H1 (cell line): ENCODE results near the gene EGR4.

Source experiments
- ASH2L ChIP-seq: fragments of 200-600, 300-600 bp; sonication (generic); IDR thresholded peaks from one replicate; pipeline ENCODE4 v1.7.1; 2017; ENCODE audit warnings: low read length
- ATF3 ChIP-seq: IDR thresholded peaks from 2 replicates; pipeline ENCODE4 v1.6.1; 2011; ENCODE audit warnings: low read depth, mild to moderate bottlenecking, low read length; ENCODE audit not compliant: insufficient read depth
- CBX8 ChIP-seq: fragments of 300-800, 300-1000 bp; sonication (generic); IDR thresholded peaks from 2 replicates; pipeline ENCODE4 v1.7.1; 2016; ENCODE audit warnings: low read depth, low read length, borderline replicate concordance
- CEBPB ChIP-seq: IDR thresholded peaks from 2 replicates; pipeline ENCODE4 v1.6.1; 2012; ENCODE audit warnings: low read depth, low read length
- CHD1 ChIP-seq: IDR thresholded peaks from 2 replicates; pipeline ENCODE4 v1.6.1; 2012; ENCODE audit warnings: low read depth, low read length, improper control_type of control experiment
- CHD7 ChIP-seq: fragments of 300-600 bp; sonication (generic); IDR thresholded peaks from 2 replicates; pipeline ENCODE4 v1.7.1; 2012; ENCODE audit warnings: low read length, moderate library complexity, mild to moderate bottlenecking, inconsistent platforms; ENCODE audit not compliant: insufficient replicate concordance
- CTCF ChIP-seq, 3 experiments: IDR thresholded peaks; 1 replicate in 2 of 3; 2 replicates in 1 of 3; pipeline versions ENCODE4 v1.5.1 to v1.6.1; 2011; ENCODE audit warnings: low read length in 3 of 3, mild to moderate bottlenecking in 3 of 3, inconsistent platforms in 2 of 3, low read depth in 1 of 3, moderate library complexity in 1 of 3; ENCODE audit not compliant: insufficient read depth in 1 of 3; ENCODE audit errors: control extremely low read depth in 1 of 3
- EP300 ChIP-seq, 2 experiments: IDR thresholded peaks; 1 replicate in 1 of 2; 2 replicates in 1 of 2; pipeline ENCODE4 v1.6.1; 2011 to 2012; ENCODE audit warnings: low read depth in 2 of 2, low read length in 2 of 2, mild to moderate bottlenecking in 2 of 2, borderline replicate concordance in 1 of 2, inconsistent platforms in 1 of 2, moderate library complexity in 1 of 2
- GABPA ChIP-seq: IDR thresholded peaks from 2 replicates; pipeline ENCODE4 v1.6.1; 2011; ENCODE audit warnings: mild to moderate bottlenecking, low read length, moderate library complexity, borderline replicate concordance; ENCODE audit not compliant: insufficient read depth
- MAX ChIP-seq: IDR thresholded peaks from 2 replicates; pipeline ENCODE4 v1.6.1; 2012; ENCODE audit warnings: inconsistent platforms
- NRF1 ChIP-seq: IDR thresholded peaks from 2 replicates; pipeline ENCODE4 v1.6.1; 2011; ENCODE audit warnings: mild to moderate bottlenecking, low read depth, low read length, improper control_type of control experiment
- POLR2A ChIP-seq, 2 experiments: IDR thresholded peaks; 1 replicate in 1 of 2; 2 replicates in 1 of 2; pipeline ENCODE4 v1.6.1; 2011; ENCODE audit warnings: low read depth in 2 of 2, low read length in 2 of 2, mild to moderate bottlenecking in 2 of 2; ENCODE audit errors: control extremely low read depth in 1 of 2
- POLR2AphosphoS5 ChIP-seq: IDR thresholded peaks from 2 replicates; pipeline ENCODE4 v1.6.1; 2011; ENCODE audit warnings: low read depth, low read length
- SIN3A ChIP-seq, 2 experiments: IDR thresholded peaks in 1 of 2; conservative IDR thresholded peaks in 1 of 2; 2 replicates each; pipeline ENCODE4 v1.6.1; 2011 to 2012; ENCODE audit warnings: low read length in 2 of 2, improper control_type of control experiment in 1 of 2, low read depth in 1 of 2, mild to moderate bottlenecking in 1 of 2

- TF ChIP-seq POLR2A (IDR thresholded peaks at IDR 0.05; ENCODE audit: control extremely low read depth in 1 of 2, low read depth in 2 of 2, low read length in 2 of 2) (no peak), CTCF (IDR thresholded peaks at IDR 0.05; ENCODE audit: control extremely low read depth in 1 of 3, insufficient read depth in 1 of 3, low read depth in 1 of 3, low read length in 3 of 3) (no peak), CBX8 (no peak), MAX (no peak), GABPA (no peak), NRF1 (no peak), CHD7 (no peak), POLR2AphosphoS5 (no peak), EP300 (IDR thresholded peaks at IDR 0.05; ENCODE audit: borderline replicate concordance in 1 of 2, low read depth in 2 of 2, low read length in 2 of 2) (no peak), CHD1 (no peak), CEBPB (no peak), ATF3 (no peak), SIN3A (conservative IDR thresholded peaks at IDR 0.05 in 1 of 2, IDR thresholded peaks at IDR 0.05 in 1 of 2; ENCODE audit: low read depth in 1 of 2, low read length in 2 of 2) (no peak), ASH2L (no peak)
These were observed 13.5 kb downstream of the EGR4 start for GRCh38 chr2:73279852-73280251.
